ENCODE measurements around the gene SGMS1.
"Not testable (repeated sequence)": the region's sequence is repeated elsewhere in the genome, so short reads cannot be mapped to it uniquely, and the experiment has no call there.

GRCh38 chr10:50356481-50356832 lies 267.3 kb downstream of the SGMS1 start:
- TF ChIP-seq POLR2A (IDR thresholded peaks at IDR 0.05; ENCODE audit: low read depth, low read length); CTCF (IDR thresholded peaks at IDR 0.05; ENCODE audit: extremely low read depth in 1 of 2, insufficient read depth in 1 of 2, low read depth in 1 of 2, low read length in 2 of 2); POLR2AphosphoS5 (IDR thresholded peaks at IDR 0.05; ENCODE audit: insufficient read depth, low read depth, low read length); EZH2 (IDR thresholded peaks at IDR 0.05; ENCODE audit: borderline replicate concordance, low read depth, low read length, severe bottlenecking); MYC (IDR thresholded peaks at IDR 0.05; ENCODE audit: low read depth, low read length); JUN (IDR thresholded peaks at IDR 0.05; ENCODE audit: borderline replicate concordance, insufficient read depth, insufficient read length, low read depth): not testable (repeated sequence)

Data from endothelial cell of umbilical vein (primary cell).